Heart right ventricle (tissue), 16 donors: ENCODE measurements around the gene TBC1D22A. TPM values are rescaled to one million over a fixed set of nuclear protein-coding genes. Genes with fewer than 3 reads are reported as not detected.

ENCODE experiments used
- ATAC-seq, 8 donors: fragments of 200-7000 bp; cut with Tn5 transposase; one replicate each; pipeline ENCODE4 v1.9.1; 2020; ENCODE audit warnings: mild to moderate bottlenecking in 8 of 8, moderate library complexity in 8 of 8, moderate number of reproducible peaks in 1 of 8
- DNase-seq, 2 donors: peaks; one replicate each; pipeline ENCODE4 v3.0.0-alpha.2; 2020
- H3K27ac ChIP-seq, 10 donors: fragments of 200-600 bp; sonication (generic) in 2 of 10; one replicate each; pipeline versions ENCODE4 v1.5.0 to v1.8.0; 2020 to 2022; ENCODE audit warnings: mild to moderate bottlenecking in 3 of 10
- H3K27me3 ChIP-seq, 7 donors: fragments of 200-600 bp; one replicate each; pipeline ENCODE4 v1.8.0; 2021 to 2022; ENCODE audit warnings: mild to moderate bottlenecking in 2 of 7
- H3K36me3 ChIP-seq, 9 donors: fragments of 200-600 bp; sonication (generic) in 1 of 9; one replicate each; pipeline versions ENCODE4 v1.5.0 to v1.8.0; 2020 to 2022; ENCODE audit warnings: mild to moderate bottlenecking in 2 of 9
- H3K4me1 ChIP-seq, 9 donors: fragments of 200-600 bp; sonication (generic) in 1 of 9; one replicate each; pipeline versions ENCODE4 v1.5.0 to v1.8.0; 2020 to 2022; ENCODE audit warnings: mild to moderate bottlenecking in 4 of 9
- H3K4me3 ChIP-seq, 10 donors: fragments of 200-600 bp; sonication (generic) in 2 of 10; one replicate each; pipeline versions ENCODE4 v1.5.0 to v1.8.0; 2020 to 2022; ENCODE audit warnings: mild to moderate bottlenecking in 7 of 10, moderate library complexity in 2 of 10
- H3K9me3 ChIP-seq, 11 donors: fragments of 200-600 bp in 10 of 11; sonication (generic) in 2 of 11; one replicate each; pipeline versions ENCODE4 v1.5.0 to v1.8.0; 2013 to 2022; ENCODE audit warnings: mild to moderate bottlenecking in 2 of 11, control low read depth in 1 of 11, moderate library complexity in 1 of 11
- WGBS, 2 donors: extraction: QIAGEN DNeasy Blood & Tissue Kit; methylation state at CpG; one replicate each; pipeline ENCODE4 v1.1.7; 2013; ENCODE audit warnings: inconsistent platforms in 1 of 2; 5-methylcytosine and 5-hydroxymethylcytosine counted together
- intact Hi-C, 10 donors: fragments of 100-400 bp; cut with DNase I; formaldehyde crosslinking; loops; one replicate each; pipeline versions ENCODE4 v1.11.1 to v1.14.2; 2022
- polyA plus RNA-seq, 2 donors: library from polyadenylated mRNA; stranded (reverse); fragments of 200-250 nt; gene quantifications; one replicate each; pipeline ENCODE4 v1.2.3, GENCODE V29; 2013
- total RNA-seq, 10 donors: library from RNA; stranded (reverse); fragmentation: NEBNext Ultra II Directional in 3 of 10; extraction: Animal tissue kit (Norgen Biotek cat#: 25700) in 3 of 10; gene quantifications; one replicate each; pipeline versions ENCODE4 v1.2.1 to v1.2.4, GENCODE V29; 2021 to 2023
- TF ChIP-seq, protein P1 (sequence below), 9 donors: fragments of 200-600 bp; sonication (generic) in 2 of 9; IDR thresholded peaks; one replicate each; pipeline versions ENCODE4 v1.5.0 to v1.8.0; 2021 to 2022; ENCODE audit warnings: antibody characterized with exemption in 9 of 9, mild to moderate bottlenecking in 5 of 9, moderate library complexity in 1 of 9
- donor health status: Arrhythmogenic right ventricular cardiomyopathy.
- donor health status: ischemic (EF 13 %, LVEDD 7.1; RV severe dilation, severe dysfunction).
- donor health status: healthy with polysubstance abuse.
- donor health status: DM: no; HTN: yes; CAD: no.
- donor health status: DM: no; HTN: no; CAD: no.
- donor health status: ischemic (EF 25% LVEDD 6.9; RV normal size, moderate dysfunction).
- donor health status: ischemic (EF 25% LVEDD 5.7; RV mildly dilated, moderate dysfunction).
- donor health status: healthy.
- donor health status: DM: yes; HTN: yes; CAD: no.
- donor health status: Ischemic cardiomyopathy.
- donor health status: ischemic (EF 35%, LVEDD 5.7; RV mildly dilated, moderate dysfunction).
- donor health status: nonischemic (EF 11% LVEDD 7.7; RV severe dilation, severe dysfunction).
- donor health status: DM: yes; HTN: yes; CAD: no.
- donor health status: PGD.
- donor health status: ischemic (EF 29% LVEDD 5.4; RV normal size, mild dysfunction).
- donor health status: nonischemic (EF 23%, LVEDD 6.1; RV moderate dilation, normal function).

The TBC1D22A gene
- total and polyA plus RNA-seq, 12 donors: 7.2 to 27.9 (median 17.9) TPM

DNA sequence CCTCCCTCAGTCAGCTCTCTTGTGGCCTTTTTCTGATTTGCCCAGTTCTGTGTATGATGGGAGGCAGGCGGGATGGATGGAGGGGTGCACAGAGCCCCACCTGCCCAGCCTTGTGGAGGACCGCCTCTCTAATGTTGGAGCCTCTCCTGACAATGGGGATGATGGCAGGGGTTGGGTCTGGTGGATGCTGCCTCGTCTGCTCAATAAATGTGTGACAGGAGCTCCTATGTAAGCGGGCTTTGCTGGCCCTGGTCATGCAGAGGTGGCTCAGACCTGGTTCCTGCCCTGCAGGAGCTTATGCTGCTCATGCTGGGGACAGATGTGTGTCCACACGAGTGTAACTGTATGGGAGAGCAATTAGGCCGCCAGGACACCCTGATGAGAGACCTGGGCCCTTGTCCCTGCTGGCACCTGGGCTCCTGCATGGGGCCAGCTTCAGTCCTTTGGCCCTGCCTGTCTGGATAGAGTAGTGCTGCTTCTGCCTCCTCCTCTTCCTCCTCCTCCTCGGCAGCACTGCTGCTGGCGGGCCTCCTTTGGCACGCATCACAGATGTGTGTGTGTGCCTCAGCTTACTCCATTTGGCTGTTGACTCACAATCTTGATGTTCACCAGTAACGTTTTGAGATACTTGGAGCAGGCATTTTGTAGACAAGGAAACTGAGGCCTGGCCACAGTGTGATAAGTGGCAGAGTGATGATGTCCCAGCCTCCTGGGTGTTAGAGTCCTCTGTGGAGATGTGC lies 131.0 kb downstream of the TBC1D22A start:
- H3K9me3 ChIP-seq: no peaks in the 10 kb centered on the region
- H3K36me3 ChIP-seq: peaks cover 0 to 65% (median 4%) of the 10 kb centered on the region in 9 donors
- H3K4me1 ChIP-seq: peaks cover 2 to 32% (median 15%) of the 10 kb centered on the region in 9 donors
- TF ChIP-seq, protein P1, sequence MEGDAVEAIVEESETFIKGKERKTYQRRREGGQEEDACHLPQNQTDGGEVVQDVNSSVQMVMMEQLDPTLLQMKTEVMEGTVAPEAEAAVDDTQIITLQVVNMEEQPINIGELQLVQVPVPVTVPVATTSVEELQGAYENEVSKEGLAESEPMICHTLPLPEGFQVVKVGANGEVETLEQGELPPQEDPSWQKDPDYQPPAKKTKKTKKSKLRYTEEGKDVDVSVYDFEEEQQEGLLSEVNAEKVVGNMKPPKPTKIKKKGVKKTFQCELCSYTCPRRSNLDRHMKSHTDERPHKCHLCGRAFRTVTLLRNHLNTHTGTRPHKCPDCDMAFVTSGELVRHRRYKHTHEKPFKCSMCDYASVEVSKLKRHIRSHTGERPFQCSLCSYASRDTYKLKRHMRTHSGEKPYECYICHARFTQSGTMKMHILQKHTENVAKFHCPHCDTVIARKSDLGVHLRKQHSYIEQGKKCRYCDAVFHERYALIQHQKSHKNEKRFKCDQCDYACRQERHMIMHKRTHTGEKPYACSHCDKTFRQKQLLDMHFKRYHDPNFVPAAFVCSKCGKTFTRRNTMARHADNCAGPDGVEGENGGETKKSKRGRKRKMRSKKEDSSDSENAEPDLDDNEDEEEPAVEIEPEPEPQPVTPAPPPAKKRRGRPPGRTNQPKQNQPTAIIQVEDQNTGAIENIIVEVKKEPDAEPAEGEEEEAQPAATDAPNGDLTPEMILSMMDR (IDR thresholded peaks at IDR 0.05): no peak
- ATAC-seq (peak in 1 of 8 donors; percentile 8), DNase-seq (no peak)
- no peaks in the 10 kb centered on the region for H3K27me3 ChIP-seq
- no peak overlapping the region for H3K4me3 ChIP-seq
- 84 to 85% methylated on average over 10 of the region's 10 CpGs for WGBS, 2 donors
- intact Hi-C loops: no loop called here
- H3K27ac ChIP-seq: peak overlapping the region in 4 of 10 donors; percentile 48 to 59 (median 54)

DNA sequence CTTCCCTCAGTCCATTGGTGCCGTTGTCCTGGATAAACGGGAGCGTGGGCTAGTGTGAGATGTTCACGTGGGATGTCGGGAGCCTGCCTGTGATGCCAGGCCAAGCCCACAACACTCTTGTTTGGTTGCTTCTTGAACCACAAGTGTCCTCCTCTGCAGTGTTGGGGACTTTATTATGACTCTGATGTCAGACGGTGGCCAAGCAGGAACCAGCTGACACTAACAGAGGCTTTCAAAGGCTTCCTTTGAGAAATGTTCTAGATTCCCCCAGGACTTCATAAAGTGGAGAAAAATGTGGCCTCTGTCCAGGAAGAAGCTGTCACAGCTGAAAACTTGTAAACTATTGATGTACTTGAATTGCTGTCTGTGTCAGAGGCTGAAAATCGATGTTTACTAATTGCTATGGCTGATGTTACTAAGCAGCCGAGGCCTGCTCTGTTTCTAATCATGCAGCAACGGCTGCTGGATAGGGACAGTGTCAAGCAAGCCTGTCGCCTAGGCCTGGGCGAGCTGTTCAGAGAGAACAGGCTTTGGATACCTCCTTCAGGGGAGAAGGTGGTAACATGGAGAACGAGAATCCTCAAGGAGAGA lies 131.7 kb downstream of the TBC1D22A start:
- DNase-seq: peak in 1 of 2 donors; percentile 24
- Histone ChIP-seq H3K4me1 (peaks cover 2 to 32% (median 15%) of the 10 kb centered on the region in 9 donors), H3K27me3 (no peaks in the 10 kb centered on the region), H3K9me3 (no peaks in the 10 kb centered on the region), H3K27ac (peak overlapping the region in 6 of 10 donors; percentile 18 to 59 (median 50)), H3K36me3 (peaks cover 0 to 63% (median 4%) of the 10 kb centered on the region in 9 donors), H3K4me3 (no peak overlapping the region)
- TF ChIP-seq, protein P1 (IDR thresholded peaks at IDR 0.05): no peak
- 44 to 47% methylated on average over 12 of the region's 12 CpGs for WGBS, 2 donors
- intact Hi-C loops: no loop called here
- ATAC-seq: peak; percentile 76 to 97 (median 88)

DNA sequence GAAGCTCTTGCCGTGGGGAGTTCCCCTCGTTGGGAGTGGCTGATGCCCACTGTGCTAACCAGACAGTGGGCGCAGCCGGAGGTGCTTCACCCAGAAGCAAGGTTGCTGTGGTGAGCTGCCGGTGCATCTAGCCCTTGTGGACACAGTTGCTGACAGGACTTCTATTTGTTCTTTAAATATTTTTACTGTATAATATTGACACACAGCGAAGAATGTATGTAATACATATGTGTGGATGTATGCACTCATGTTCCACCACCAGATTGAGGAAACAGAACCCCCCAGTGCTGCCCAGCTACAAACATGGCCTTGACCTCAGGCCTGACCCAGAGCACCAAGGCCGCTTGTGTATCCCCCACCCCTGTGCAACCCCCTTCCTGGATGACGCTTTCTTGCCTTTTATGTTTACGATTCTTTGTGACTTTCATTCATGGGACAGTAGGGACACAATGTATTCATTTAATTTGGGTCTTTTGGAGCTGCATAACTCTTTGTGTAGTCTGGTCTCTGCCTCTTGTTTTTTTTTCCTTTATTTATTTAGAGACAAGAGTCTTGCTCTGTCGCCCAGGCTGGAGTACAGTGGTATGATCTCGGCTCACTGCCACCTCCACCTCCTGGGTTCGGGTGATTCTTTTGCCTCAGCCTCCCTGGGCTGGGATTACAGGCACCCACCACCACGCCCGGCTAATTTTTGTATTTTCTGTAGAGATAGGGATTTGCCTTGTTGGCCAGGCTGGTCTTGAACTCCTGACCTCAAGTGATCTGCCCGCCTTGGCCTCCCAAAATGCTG lies 132.6 kb downstream of the TBC1D22A start:
- ATAC-seq (peak in 1 of 8 donors; percentile 40), DNase-seq (no peak)
- Histone ChIP-seq H3K4me3 (no peak overlapping the region), H3K9me3 (no peaks in the 10 kb centered on the region), H3K27ac (peak overlapping the region in 5 of 10 donors; percentile 18 to 59 (median 51)), H3K36me3 (peaks cover 0 to 63% (median 4%) of the 10 kb centered on the region in 9 donors), H3K4me1 (peaks cover 2 to 32% (median 15%) of the 10 kb centered on the region in 9 donors), H3K27me3 (no peaks in the 10 kb centered on the region)
- TF ChIP-seq, protein P1 (IDR thresholded peaks at IDR 0.05): no peak
- WGBS, 2 donors: 93 to 94% methylated on average over 15 of the region's 15 CpGs
- intact Hi-C loops: no loop called here

DNA sequence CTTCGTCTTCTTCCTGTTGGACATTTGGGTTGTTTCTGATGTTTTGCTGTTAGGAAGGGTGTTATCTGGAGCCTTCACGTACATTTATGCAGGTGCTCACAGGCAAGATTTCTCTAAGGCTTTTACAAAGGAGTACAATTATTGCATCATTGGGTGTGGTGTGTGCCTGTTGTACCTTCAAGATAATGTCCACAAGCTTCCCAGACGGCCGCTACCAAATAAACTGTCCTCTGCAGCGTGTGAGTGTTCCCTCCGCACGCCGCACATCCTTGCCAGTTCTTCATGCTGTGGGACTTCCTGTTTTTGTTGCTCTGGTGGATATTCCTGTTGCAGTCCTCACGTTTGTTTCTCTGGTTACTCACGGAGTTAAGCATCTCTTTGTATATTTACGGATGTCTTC lies 133.3 kb downstream of the TBC1D22A start:
- intact Hi-C loops: no loop called here
- H3K36me3 ChIP-seq: peaks cover 0 to 60% (median 4%) of the 10 kb centered on the region in 9 donors
- H3K4me3 ChIP-seq: no peak overlapping the region
- TF ChIP-seq, protein P1 (IDR thresholded peaks at IDR 0.05): no peak
- peak in 2 of 8 donors; percentile 20 to 57 for ATAC-seq
- H3K9me3 ChIP-seq: no peaks in the 10 kb centered on the region
- H3K27me3 ChIP-seq: no peaks in the 10 kb centered on the region
- WGBS, 2 donors: 68 to 71% methylated on average over 11 of the region's 11 CpGs
- H3K4me1 ChIP-seq: peaks cover 2 to 32% (median 15%) of the 10 kb centered on the region in 9 donors
- no peak for DNase-seq
- H3K27ac ChIP-seq: no peak overlapping the region
